ENCODE measurements around the gene HERC2.
"Not testable (repeated sequence)": the region's sequence is repeated elsewhere in the genome, so short reads cannot be mapped to it uniquely, and the experiment has no call there.

- TF ChIP-seq POLR2A, CTCF (IDR thresholded peaks at IDR 0.05): not testable (repeated sequence)
Measured at GRCh38 chr15:28196581-28196980, 125.4 kb downstream of the HERC2 start.
